Measurements from ENCODE around the gene DDRGK1.
"Not testable (repeated sequence)": the region's sequence is repeated elsewhere in the genome, so short reads cannot be mapped to it uniquely, and the experiment has no call there.

Gene DDRGK1

GRCh38 chr20:3210346-3210745 is 5.9 kb upstream of the DDRGK1 start:
- DNase-seq = no peak

GRCh38 chr20:3209946-3210317 is 5.5 kb upstream of the DDRGK1 start:
- DNase-seq = no peak

- no peak for DNase-seq
These were observed 4.9 kb upstream of the DDRGK1 start, which contains the start of gene ITPA for GRCh38 chr20:3209257-3209945. TSS of gene ITPA (plus strand) at chr20:3209498. CDS start at chr20:3209552, 54 bp downstream.

- no peak for DNase-seq
These were observed 4.3 kb upstream of the DDRGK1 start for GRCh38 chr20:3208786-3209256.

- DNase-seq = no peak
These were observed 963 bp downstream of the DDRGK1 start for GRCh38 chr20:3203315-3204123.

- DNase-seq = no peak
These were observed 1.5 kb downstream of the DDRGK1 start for GRCh38 chr20:3202965-3203314.

GRCh38 chr20:3199976-3200755 is 4.3 kb downstream of the DDRGK1 start:
- DNase-seq = no peak

GRCh38 chr20:3199206-3199605 is 5.3 kb downstream of the DDRGK1 start:
- DNase-seq = no peak

- no peak for DNase-seq
These were observed 8.8 kb downstream of the DDRGK1 start for GRCh38 chr20:3195590-3196237.

- DNase-seq = no peak
These were observed 9.7 kb downstream of the DDRGK1 start for GRCh38 chr20:3194617-3195280.

- DNase-seq = no peak
These were observed 10.5 kb downstream of the DDRGK1 start for GRCh38 chr20:3193806-3194616.

GRCh38 chr20:3192226-3193015 is 12.1 kb downstream of the DDRGK1 start:
- DNase-seq = no peak

- DNase-seq = no peak
These were observed 13.8 kb downstream of the DDRGK1 start for GRCh38 chr20:3190681-3191111.

GRCh38 chr20:3189561-3190131 is 14.8 kb downstream of the DDRGK1 start:
- no peak for DNase-seq

- no peak for DNase-seq
These were observed 15.6 kb downstream of the DDRGK1 start for GRCh38 chr20:3188823-3189413.

- DNase-seq = not testable (repeated sequence)
These were observed 16.6 kb downstream of the DDRGK1 start for GRCh38 chr20:3187861-3188260.

GRCh38 chr20:3183896-3184612 is 20.4 kb downstream of the DDRGK1 start:
- no peak for DNase-seq

GRCh38 chr20:3182429-3182828 is 22.1 kb downstream of the DDRGK1 start:
- DNase-seq = not testable (repeated sequence)

GRCh38 chr20:3181270-3181669 is 23.2 kb downstream of the DDRGK1 start:
- DNase-seq = no peak
